ENCODE data around the gene SLC16A13. TPM values are rescaled to one million over a fixed set of nuclear protein-coding genes. Genes with fewer than 3 reads are reported as not detected.
A peak's percentile ranks its signal among the peaks of the same experiment; 100 is the strongest.
"Not testable (repeated sequence)": the region's sequence is repeated elsewhere in the genome, so short reads cannot be mapped to it uniquely, and the experiment has no call there.

The SLC16A13 gene
- total RNA-seq, 2 experiments from 2014 or later: 8.3 to 9.6 TPM

- Mint-ChIP-seq H3K4me1 (peaks cover 37% of the 10 kb centered on the region), H3K27ac (peak overlapping the region; percentile 59), H3K27me3 (peaks cover 3% of the 10 kb centered on the region), H3K4me3 (peak overlapping the region; percentile 68), H3K36me3 (ENCODE audit: low read depth) (no peaks in the 10 kb centered on the region), H3K9me3 (ENCODE audit: low read depth) (no peaks in the 10 kb centered on the region)
- intact Hi-C loops (cut with DNase I, micrococcal nuclease): loop anchor here (1.0 to 10.0 kb wide), 10 partner anchors 91 to 799 kb away; partner anchors contain the start of genes CD68 (in 1 of the 2) and SLC2A4 (in 1 of the 2)
- ChIA-PET POLR2A (interaction anchor here (0.7 to 2.4 kb wide), 6 partner anchors 10 to 611 kb away, joined by 3 to 15 read pairs (median 4); partner anchors contain the start of genes ACADVL, DLG4 and SLC16A13), CTCF (interaction anchor here (0.6 to 3.4 kb wide), 49 partner anchors 8 to 684 kb away, joined by 3 to 136 read pairs (median 4); partner anchors contain the start of genes ACADVL, ASGR1, BCL6B and CHRNB1)
- ATAC-seq (peak; percentile 31), DNase-seq (peak; percentile 57)
Measured at GRCh38 chr17:7045492-7046126, 9.8 kb downstream of the SLC16A13 start.

DNA sequence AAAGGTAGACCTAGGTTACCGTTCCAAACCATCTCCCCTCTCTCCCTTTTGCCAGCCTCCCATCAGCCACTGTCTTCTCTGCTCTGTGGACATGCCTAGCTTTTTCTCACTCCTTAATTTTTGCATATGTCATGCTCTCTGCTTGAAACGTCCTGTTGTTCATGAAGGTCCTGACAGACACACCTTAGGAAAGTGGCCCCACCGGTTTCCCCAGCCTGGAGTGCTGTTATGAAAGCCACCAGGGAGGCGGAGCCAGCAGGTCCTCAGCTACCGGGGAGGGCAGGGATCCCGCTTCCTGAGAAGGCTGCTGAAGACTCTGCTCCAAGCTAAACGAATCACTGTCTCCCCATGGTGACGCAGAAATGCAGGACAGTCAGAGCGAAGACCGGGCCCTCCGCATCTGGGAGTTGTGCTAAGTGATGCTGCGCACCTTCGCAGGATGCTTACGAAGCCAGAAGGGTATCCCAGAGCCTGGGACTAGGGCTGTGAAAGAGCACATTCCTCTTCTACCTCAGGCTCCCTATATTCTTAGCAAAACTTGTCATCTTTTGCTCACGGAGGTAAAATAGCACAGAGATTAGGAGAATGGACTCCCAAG is 10.4 kb downstream of the SLC16A13 start:
- H3K9me3 Mint-ChIP-seq (ENCODE audit: low read depth): no peaks in the 10 kb centered on the region
- ATAC-seq (peak; percentile 34), DNase-seq (peak; percentile 66)
- peaks cover 3% of the 10 kb centered on the region for H3K27me3 Mint-ChIP-seq
- peak overlapping the region; percentile 59 for H3K27ac Mint-ChIP-seq
- intact Hi-C loops (cut with DNase I, micrococcal nuclease): loop anchor here (1.0 to 10.0 kb wide), 10 partner anchors 90 to 799 kb away; partner anchors contain the start of genes CD68 (in 1 of the 2) and SLC2A4 (in 1 of the 2)
- H3K36me3 Mint-ChIP-seq (ENCODE audit: low read depth): no peaks in the 10 kb centered on the region
- H3K4me3 Mint-ChIP-seq: peak overlapping the region; percentile 68
- ChIA-PET POLR2A (interaction anchor here (0.7 to 2.4 kb wide), 6 partner anchors 11 to 611 kb away, joined by 3 to 15 read pairs (median 4); partner anchors contain the start of genes ACADVL, DLG4 and SLC16A13), CTCF (interaction anchor here (0.6 to 3.4 kb wide), 49 partner anchors 8 to 685 kb away, joined by 3 to 136 read pairs (median 4); partner anchors contain the start of genes ACADVL, ASGR1, BCL6B and CHRNB1)
- peaks cover 37% of the 10 kb centered on the region for H3K4me1 Mint-ChIP-seq

GRCh38 chr17:7046725-7047397 is 11.0 kb downstream of the SLC16A13 start:
- DNase-seq (peak; percentile 87), ATAC-seq (peak; percentile 8)
- Mint-ChIP-seq H3K27ac (peak overlapping the region; percentile 59), H3K4me3 (peak overlapping the region; percentile 68), H3K4me1 (peaks cover 37% of the 10 kb centered on the region)
- ChIA-PET POLR2A (interaction anchor here (1.4 to 1.8 kb wide), 2 partner anchors 13 to 173 kb away, joined by 3 to 6 read pairs; partner anchors contain the start of genes ACADVL and DLG4), CTCF (interaction anchor here (0.6 to 8.3 kb wide), 31 partner anchors 8 to 685 kb away, joined by 3 to 136 read pairs (median 5); partner anchors contain the start of genes ACADVL, ASGR1, BCL6B and DLG4)
- intact Hi-C loops (cut with DNase I, micrococcal nuclease): loop anchor here (1.0 to 10.0 kb wide), 12 partner anchors 13 to 798 kb away; partner anchors contain the start of genes CD68 (in 1 of the 2), PHF23 (in 1 of the 2) and SLC2A4 (in 1 of the 2)
- H3K36me3 Mint-ChIP-seq (ENCODE audit: low read depth); H3K9me3 Mint-ChIP-seq (ENCODE audit: low read depth); H3K27me3 Mint-ChIP-seq: not testable (repeated sequence)

- Mint-ChIP-seq H3K27me3 (peaks cover 3% of the 10 kb centered on the region), H3K9me3 (ENCODE audit: low read depth) (no peaks in the 10 kb centered on the region), H3K36me3 (ENCODE audit: low read depth) (no peaks in the 10 kb centered on the region), H3K4me3 (peak overlapping the region; percentile 68), H3K27ac (peak overlapping the region; percentile 59), H3K4me1 (peaks cover 32% of the 10 kb centered on the region)
- ChIA-PET CTCF (interaction anchor here (1.0 to 8.3 kb wide), 5 partner anchors 12 to 129 kb away, joined by 3 to 110 read pairs (median 12); partner anchors contain the start of gene SLC16A13), POLR2A (interaction anchor here (0.6 to 1.2 kb wide), 5 partner anchors 12 to 436 kb away, joined by 3 to 4 read pairs (median 4); partner anchors contain the start of genes DVL2 and SLC16A13)
- intact Hi-C loops (cut with DNase I, micrococcal nuclease): loop anchor here (1.0 to 10.0 kb wide), 7 partner anchors 13 to 797 kb away; partner anchors contain the start of genes CD68 (in 1 of the 2) and PHF23 (in 1 of the 2)
- ATAC-seq: peak; percentile 60
- peak; percentile 68 for DNase-seq
Measured at GRCh38 chr17:7047566-7047965, 11.8 kb downstream of the SLC16A13 start.

- Mint-ChIP-seq H3K9me3 (ENCODE audit: low read depth) (no peaks in the 10 kb centered on the region), H3K27me3 (peaks cover 3% of the 10 kb centered on the region), H3K4me1 (peaks cover 24% of the 10 kb centered on the region), H3K4me3 (no peak overlapping the region), H3K27ac (no peak overlapping the region), H3K36me3 (ENCODE audit: low read depth) (no peaks in the 10 kb centered on the region)
- CTCF ChIA-PET: interaction anchor here (0.6 to 8.3 kb wide), 5 partner anchors 9 to 129 kb away, joined by 4 to 110 read pairs (median 4); no protein-coding TSS in a partner anchor
- intact Hi-C loops (cut with DNase I, micrococcal nuclease): loop anchor here in 1 of 2 experiments (10.0 kb wide), 2 partner anchors 526 to 796 kb away; partner anchors contain the start of gene CD68
- POLR2A ChIA-PET: no interaction called here
- DNase-seq: no peak
- no peak for ATAC-seq
Measured at GRCh38 chr17:7048968-7049367, 13.2 kb downstream of the SLC16A13 start.

DNA sequence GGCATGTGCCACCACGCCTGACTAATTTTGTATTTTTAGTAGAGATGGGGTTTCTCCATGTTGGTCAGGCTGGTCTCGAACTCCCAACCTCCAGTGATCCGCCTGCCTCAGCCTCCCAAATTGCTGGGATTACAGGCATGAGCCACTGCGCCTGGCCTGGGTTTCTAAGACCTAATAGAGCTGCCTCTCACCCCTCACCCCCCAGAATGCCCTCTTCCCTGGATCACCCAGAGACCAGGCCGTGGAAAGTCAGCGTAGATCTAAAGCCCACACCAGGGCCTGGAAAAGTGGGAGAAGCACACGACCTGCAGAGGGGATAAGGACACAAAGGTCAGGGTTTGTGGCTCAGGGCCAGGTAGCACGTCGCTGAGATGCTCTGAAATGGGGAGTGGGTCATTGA is 14.8 kb downstream of the SLC16A13 start:
- ATAC-seq; DNase-seq; H3K4me3 Mint-ChIP-seq; H3K27me3 Mint-ChIP-seq; H3K36me3 Mint-ChIP-seq (ENCODE audit: low read depth); intact Hi-C loops (cut with DNase I, micrococcal nuclease); H3K27ac Mint-ChIP-seq; POLR2A ChIA-PET; H3K9me3 Mint-ChIP-seq (ENCODE audit: low read depth): not testable (repeated sequence)
- H3K4me1 Mint-ChIP-seq: peaks cover 23% of the 10 kb centered on the region
- CTCF ChIA-PET: interaction anchor here (0.8 to 8.3 kb wide), 4 partner anchors 78 to 88 kb away, joined by 3 to 110 read pairs (median 20); no protein-coding TSS in a partner anchor

DNA sequence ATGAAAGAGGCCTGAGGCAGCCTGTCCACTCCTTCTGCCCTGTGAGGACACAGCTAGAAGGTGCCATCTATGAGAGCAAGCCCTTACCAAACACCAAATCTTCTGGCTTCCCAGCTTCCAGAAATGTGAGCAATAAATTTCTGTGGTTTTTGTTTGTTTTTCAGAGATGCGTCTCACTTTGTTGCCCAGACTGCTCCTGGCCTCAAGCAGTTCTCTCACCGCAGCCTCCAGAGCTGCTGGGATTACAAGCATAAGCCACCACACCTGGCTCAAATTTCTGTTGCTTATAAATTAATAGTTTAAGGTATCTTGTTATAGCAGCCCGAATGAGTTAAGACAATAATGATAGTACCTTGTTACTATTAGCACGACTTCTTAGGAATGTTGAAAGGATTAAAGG is 20.6 kb downstream of the SLC16A13 start:
- Mint-ChIP-seq H3K27ac (no peak overlapping the region), H3K4me1 (peaks cover 23% of the 10 kb centered on the region), H3K27me3 (no peaks in the 10 kb centered on the region), H3K9me3 (ENCODE audit: low read depth) (no peaks in the 10 kb centered on the region), H3K36me3 (ENCODE audit: low read depth) (no peaks in the 10 kb centered on the region), H3K4me3 (no peak overlapping the region)
- ChIA-PET CTCF (interaction anchor here (1.1 to 2.9 kb wide), 2 partner anchors 11 to 240 kb away, joined by 4 to 12 read pairs; no protein-coding TSS in a partner anchor), POLR2A (no interaction called here)
- DNase-seq (no peak), ATAC-seq (no peak)
- intact Hi-C loops (cut with DNase I, micrococcal nuclease): no loop called here

DNA sequence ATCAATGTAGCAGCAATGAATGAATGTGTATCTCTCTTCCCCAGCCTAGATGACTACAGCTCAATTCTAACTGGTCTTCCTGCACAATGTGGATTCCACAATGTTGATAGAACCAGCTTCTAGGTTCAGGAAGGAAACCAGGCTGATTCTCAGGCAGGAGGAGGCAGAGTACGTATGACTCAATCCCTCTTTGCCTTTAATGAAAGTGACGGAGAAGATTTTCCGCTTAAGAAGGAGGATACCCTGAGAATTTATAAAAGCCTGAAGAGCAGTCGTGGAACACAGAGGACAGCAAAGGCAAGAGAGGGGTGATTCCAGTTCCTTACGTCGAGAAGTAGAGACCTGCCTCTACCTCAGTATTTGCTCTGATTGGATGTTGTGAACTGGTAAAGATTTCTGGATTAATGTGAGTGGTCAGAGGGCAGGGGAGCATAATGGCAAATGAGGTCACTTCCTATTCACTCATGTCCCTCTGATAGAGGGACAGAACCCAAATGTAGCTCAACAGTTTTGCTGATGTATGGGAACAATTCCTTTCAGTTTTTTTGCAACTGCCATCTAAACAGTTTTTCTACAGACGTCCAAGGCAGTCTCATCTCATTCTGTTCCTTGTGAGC is 23.1 kb downstream of the SLC16A13 start:
- no peak overlapping the region for H3K27ac Mint-ChIP-seq
- intact Hi-C loops (cut with DNase I, micrococcal nuclease): no loop called here
- ATAC-seq (no peak), DNase-seq (no peak)
- no peaks in the 10 kb centered on the region for H3K9me3 Mint-ChIP-seq (ENCODE audit: low read depth)
- peaks cover 26% of the 10 kb centered on the region for H3K4me1 Mint-ChIP-seq
- H3K36me3 Mint-ChIP-seq (ENCODE audit: low read depth): no peaks in the 10 kb centered on the region
- CTCF ChIA-PET: interaction anchor here (1.5 to 4.4 kb wide), 2 partner anchors 13 to 74 kb away, joined by 5 to 22 read pairs; no protein-coding TSS in a partner anchor
- H3K27me3 Mint-ChIP-seq: no peaks in the 10 kb centered on the region
- POLR2A ChIA-PET: no interaction called here
- H3K4me3 Mint-ChIP-seq: no peak overlapping the region

DNA sequence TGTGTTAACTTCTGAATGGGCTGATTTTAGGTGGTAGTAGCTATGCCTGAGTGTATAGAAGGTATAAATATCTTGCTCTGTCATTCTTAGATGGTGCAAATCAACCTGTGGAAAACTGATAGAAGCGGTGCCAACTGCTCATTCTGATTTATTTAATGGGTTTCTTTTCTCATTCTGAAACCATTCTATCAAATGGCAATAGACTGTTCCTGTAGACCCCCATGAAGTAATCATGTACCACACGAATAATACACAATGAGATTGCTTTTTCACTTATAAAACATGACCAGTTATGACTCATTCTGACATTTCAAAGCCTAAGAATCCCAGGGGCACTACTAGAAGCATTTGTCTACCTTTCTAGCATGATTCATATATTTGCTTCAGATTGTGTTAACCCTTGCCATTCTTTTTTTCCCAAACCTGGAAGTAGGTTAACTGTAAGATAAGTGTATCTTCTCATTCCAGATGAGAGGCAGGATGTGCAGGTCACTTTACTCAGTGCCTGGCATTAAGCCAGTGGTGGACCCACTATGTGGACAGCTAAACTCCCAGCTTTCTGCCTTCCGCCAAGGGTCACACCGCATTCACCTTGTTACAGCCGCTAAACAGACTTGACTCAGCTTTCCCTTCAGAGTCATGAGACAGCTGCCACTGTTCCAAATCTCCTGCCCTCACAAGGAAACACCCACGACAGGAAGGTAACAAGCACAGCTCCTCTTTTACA is 24.5 kb downstream of the SLC16A13 start:
- Mint-ChIP-seq H3K36me3 (ENCODE audit: low read depth) (no peaks in the 10 kb centered on the region), H3K27ac (peak overlapping the region; percentile 88), H3K4me1 (peaks cover 26% of the 10 kb centered on the region), H3K27me3 (no peaks in the 10 kb centered on the region), H3K9me3 (ENCODE audit: low read depth) (no peaks in the 10 kb centered on the region), H3K4me3 (peak overlapping the region; percentile 49)
- peak; percentile 87 for ATAC-seq
- CTCF ChIA-PET: interaction anchor here (0.6 to 4.4 kb wide), 8 partner anchors 12 to 149 kb away, joined by 3 to 22 read pairs (median 4); partner anchors contain the start of gene SLC16A13
- POLR2A ChIA-PET: interaction anchor here (0.7 to 1.8 kb wide), 4 partner anchors 14 to 997 kb away, joined by 3 to 10 read pairs (median 4); partner anchors contain the start of gene SLC16A13
- intact Hi-C loops (cut with DNase I, micrococcal nuclease): loop anchor here (1.0 to 2.0 kb wide), 4 partner anchors 13 to 686 kb away; no protein-coding TSS in a partner anchor
- DNase-seq: peak; percentile 78
